Suprapubic skin (tissue), 4 donors: Measurements from ENCODE around the gene PNPLA3. TPM values are rescaled to one million over a fixed set of nuclear protein-coding genes. Genes with fewer than 3 reads are reported as not detected.

ENCODE experiments used
- DNase-seq, 2 donors: peaks; one replicate each; pipeline ENCODE4 v3.0.0-alpha.2; 2019; ENCODE audit warnings: low spot score in 2 of 2
- H3K27ac ChIP-seq: fragments of 200-600 bp; sonication (generic); one replicate; pipeline ENCODE4 v1.5.1; 2019
- H3K27me3 ChIP-seq: fragments of 200-600 bp; sonication (generic); one replicate; pipeline ENCODE4 v1.5.1; 2019
- H3K36me3 ChIP-seq: fragments of 200-600 bp; sonication (generic); one replicate; pipeline ENCODE4 v1.5.1; 2019
- H3K4me1 ChIP-seq: fragments of 200-600 bp; sonication (generic); one replicate; pipeline ENCODE4 v1.5.1; 2019
- H3K4me3 ChIP-seq: fragments of 200-600 bp; sonication (generic); one replicate; pipeline ENCODE4 v1.5.1; 2019; ENCODE audit warnings: mild to moderate bottlenecking
- H3K9me3 ChIP-seq: fragments of 200-600 bp; sonication (generic); one replicate; pipeline ENCODE4 v1.5.1; 2019
- EP300 ChIP-seq: sonication (generic); formaldehyde crosslinking; IDR thresholded peaks from one replicate; pipeline ENCODE4 v1.6.1; 2017; ENCODE audit warnings: antibody characterized with exemption
- POLR2A ChIP-seq, 2 donors: fragments of 450-650 bp; IDR thresholded peaks; one replicate each; pipeline ENCODE4 v1.6.1; 2017; ENCODE audit warnings: antibody characterized with exemption in 2 of 2, mild to moderate bottlenecking in 2 of 2, moderate library complexity in 2 of 2
- POLR2AphosphoS5 ChIP-seq, 3 donors: sonication (generic); formaldehyde crosslinking; IDR thresholded peaks; one replicate each; pipeline ENCODE4 v1.6.1; 2017; ENCODE audit warnings: antibody characterized with exemption in 3 of 3
- WGBS: methylation state at CpG from one replicate; pipeline ENCODE4 v1.1.5; 2018; 5-methylcytosine and 5-hydroxymethylcytosine counted together
- total RNA-seq, 4 donors: library from RNA; depleted of rRNA; stranded (reverse); fragments of >200 nt; gene quantifications; one replicate each; pipeline ENCODE4 v1.1.0, GENCODE V29; 2016
- TF ChIP-seq, protein P1 (sequence below), 2 donors: fragments of 200-600 bp in 1 of 2; fragments of 450-650 bp in 1 of 2; sonication (generic) in 1 of 2; IDR thresholded peaks; one replicate each; pipeline ENCODE4 v1.5.1; 2016 to 2019; ENCODE audit warnings: antibody characterized with exemption in 2 of 2, mild to moderate bottlenecking in 1 of 2, moderate library complexity in 1 of 2

The PNPLA3 gene
- total RNA-seq, 4 donors from 2014 or later = 7.0 to 23.7 (median 11.6) TPM

DNA sequence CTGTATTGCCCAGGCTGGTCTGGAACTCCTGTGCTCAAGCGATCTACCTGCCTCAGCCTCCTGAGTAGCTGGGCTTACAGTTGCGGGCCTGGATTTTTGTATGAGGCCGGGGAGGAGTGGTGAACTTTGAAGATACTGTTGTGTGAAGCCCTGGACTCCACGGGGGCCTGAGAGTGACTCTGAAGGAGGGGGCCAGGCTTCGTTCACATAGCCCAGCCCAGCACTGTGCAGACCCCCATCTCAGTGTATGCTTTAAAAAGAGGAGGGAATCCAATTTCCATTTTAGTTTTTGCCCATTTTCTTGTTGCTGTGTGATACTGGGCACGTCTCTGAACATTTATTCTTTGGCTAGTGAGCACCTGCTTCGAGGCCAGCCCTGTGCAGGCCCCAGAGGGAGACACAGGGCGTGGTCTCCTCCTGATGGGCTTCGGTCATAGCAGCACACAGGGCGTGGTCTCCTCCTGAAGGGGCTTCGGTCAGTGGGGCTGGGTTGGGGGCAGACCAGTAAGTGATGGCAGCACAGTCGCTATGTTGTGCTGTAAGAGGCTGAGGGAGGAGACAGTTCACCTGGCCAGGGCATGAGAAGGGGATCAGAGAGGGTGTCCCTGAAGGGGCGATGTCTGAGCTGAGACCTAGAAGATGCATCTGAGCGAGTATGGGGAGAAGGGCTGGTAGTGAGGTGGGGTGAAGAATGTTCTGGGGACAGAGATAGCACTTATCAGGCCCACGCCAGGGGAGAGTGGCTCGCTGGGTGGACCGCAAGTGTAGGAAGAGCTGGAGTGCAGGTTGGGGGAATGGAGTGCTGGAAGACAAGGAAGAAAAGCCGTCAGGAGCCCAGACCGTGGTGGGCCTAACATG, 45.6 kb downstream of the PNPLA3 start:
- no peaks in the 10 kb centered on the region for H3K27me3 ChIP-seq
- no peak overlapping the region for H3K4me3 ChIP-seq
- TF ChIP-seq POLR2AphosphoS5 (IDR thresholded peaks at IDR 0.05) = no peak
- TF ChIP-seq EP300 = no peak
- no peak for TF ChIP-seq POLR2A (IDR thresholded peaks at IDR 0.05)
- TF ChIP-seq, protein P1, sequence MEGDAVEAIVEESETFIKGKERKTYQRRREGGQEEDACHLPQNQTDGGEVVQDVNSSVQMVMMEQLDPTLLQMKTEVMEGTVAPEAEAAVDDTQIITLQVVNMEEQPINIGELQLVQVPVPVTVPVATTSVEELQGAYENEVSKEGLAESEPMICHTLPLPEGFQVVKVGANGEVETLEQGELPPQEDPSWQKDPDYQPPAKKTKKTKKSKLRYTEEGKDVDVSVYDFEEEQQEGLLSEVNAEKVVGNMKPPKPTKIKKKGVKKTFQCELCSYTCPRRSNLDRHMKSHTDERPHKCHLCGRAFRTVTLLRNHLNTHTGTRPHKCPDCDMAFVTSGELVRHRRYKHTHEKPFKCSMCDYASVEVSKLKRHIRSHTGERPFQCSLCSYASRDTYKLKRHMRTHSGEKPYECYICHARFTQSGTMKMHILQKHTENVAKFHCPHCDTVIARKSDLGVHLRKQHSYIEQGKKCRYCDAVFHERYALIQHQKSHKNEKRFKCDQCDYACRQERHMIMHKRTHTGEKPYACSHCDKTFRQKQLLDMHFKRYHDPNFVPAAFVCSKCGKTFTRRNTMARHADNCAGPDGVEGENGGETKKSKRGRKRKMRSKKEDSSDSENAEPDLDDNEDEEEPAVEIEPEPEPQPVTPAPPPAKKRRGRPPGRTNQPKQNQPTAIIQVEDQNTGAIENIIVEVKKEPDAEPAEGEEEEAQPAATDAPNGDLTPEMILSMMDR (IDR thresholded peaks at IDR 0.05) = no peak
- H3K27ac ChIP-seq = no peak overlapping the region
- H3K4me1 ChIP-seq = no peaks in the 10 kb centered on the region
- peak in 1 of 2 donors; percentile 45 for DNase-seq
- no peaks in the 10 kb centered on the region for H3K9me3 ChIP-seq
- H3K36me3 ChIP-seq = peaks cover 87% of the 10 kb centered on the region
- WGBS = 90% methylated on average over 19 of the region's 19 CpGs

DNA sequence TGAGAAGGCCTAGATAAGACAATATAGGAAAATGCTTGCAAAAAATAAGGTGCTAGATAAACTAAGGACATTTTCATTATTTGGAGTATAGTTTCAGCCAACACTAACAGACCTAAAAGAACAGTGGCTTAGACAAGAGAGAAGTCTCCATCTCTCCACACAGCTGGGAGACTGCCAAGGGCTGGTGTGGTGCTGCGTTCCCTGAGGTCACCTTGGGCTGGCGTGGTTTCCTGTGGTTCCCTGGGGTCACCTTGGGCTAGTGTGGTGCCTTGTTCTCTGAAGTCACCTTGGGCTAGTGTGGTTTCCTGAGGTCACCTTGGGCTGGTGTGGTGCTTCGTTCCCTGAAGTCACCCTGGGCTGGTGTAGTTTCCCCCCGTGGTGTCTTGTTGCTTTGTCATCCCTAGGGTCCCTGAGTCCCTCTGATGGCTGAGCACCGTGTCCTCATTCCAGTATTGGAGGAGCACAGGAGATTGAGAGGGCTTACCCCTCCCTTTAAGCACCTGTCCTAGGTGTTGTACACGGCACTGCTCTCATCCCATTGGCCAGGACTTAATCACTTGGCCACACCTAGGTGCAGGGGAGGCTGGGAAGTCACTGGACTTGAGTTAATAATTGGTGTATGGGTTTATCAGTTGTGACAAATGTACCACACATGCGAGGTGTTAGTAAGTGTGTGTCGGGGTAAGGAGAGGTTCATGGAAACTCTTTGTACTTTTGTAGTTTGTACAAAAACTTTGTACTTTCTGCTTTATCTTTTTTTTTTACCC, 46.6 kb downstream of the PNPLA3 start:
- no peaks in the 10 kb centered on the region for H3K9me3 ChIP-seq
- no peaks in the 10 kb centered on the region for H3K27me3 ChIP-seq
- no peak overlapping the region for H3K4me3 ChIP-seq
- TF ChIP-seq, protein P1 (IDR thresholded peaks at IDR 0.05) = no peak
- TF ChIP-seq EP300 (no peak), POLR2AphosphoS5 (IDR thresholded peaks at IDR 0.05) (no peak), POLR2A (IDR thresholded peaks at IDR 0.05) (no peak)
- H3K36me3 ChIP-seq = peaks cover 87% of the 10 kb centered on the region
- peak in 1 of 2 donors; percentile 38 for DNase-seq
- 88% methylated on average over 8 of the region's 8 CpGs for WGBS
- no peak overlapping the region for H3K27ac ChIP-seq
- H3K4me1 ChIP-seq = no peaks in the 10 kb centered on the region

GRCh38 chr22:43971112-43971511, 47.5 kb downstream of the PNPLA3 start:
- H3K36me3 ChIP-seq = peaks cover 87% of the 10 kb centered on the region
- peak in 1 of 2 donors; percentile 26 for DNase-seq
- H3K27ac ChIP-seq = no peak overlapping the region
- 91% methylated on average over 6 of the region's 8 CpGs for WGBS
- H3K27me3 ChIP-seq = no peaks in the 10 kb centered on the region
- TF ChIP-seq, protein P1 (IDR thresholded peaks at IDR 0.05) = no peak
- H3K4me3 ChIP-seq = no peak overlapping the region
- no peaks in the 10 kb centered on the region for H3K9me3 ChIP-seq
- no peaks in the 10 kb centered on the region for H3K4me1 ChIP-seq

DNA sequence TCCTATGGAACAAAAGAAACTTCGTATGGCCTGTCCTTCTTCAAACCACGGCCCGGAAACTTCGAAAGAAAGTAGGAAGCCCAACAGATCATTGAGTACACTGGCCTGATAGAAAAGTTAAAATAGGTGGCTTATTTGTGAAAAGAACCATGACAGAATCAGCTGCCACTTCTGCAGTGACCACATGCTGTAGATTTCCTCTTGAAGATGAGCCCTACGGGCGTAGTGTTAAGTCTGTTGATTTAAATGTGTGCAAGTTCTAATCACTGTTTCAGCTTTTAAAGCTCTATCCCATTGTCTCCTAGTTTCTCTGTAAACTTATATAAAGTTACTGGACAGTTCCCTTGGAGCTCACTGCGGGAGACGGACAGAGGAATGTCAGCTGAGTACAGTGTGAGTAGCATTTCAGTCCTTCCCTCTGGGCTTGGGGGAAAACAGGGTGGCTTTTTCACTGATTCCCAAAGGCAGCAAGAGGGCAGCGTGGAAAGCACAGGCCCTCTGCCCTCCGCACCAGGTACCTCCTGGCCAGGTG, 49.4 kb downstream of the PNPLA3 start:
- peaks cover 88% of the 10 kb centered on the region for H3K36me3 ChIP-seq
- H3K4me1 ChIP-seq = no peaks in the 10 kb centered on the region
- no peak overlapping the region for H3K27ac ChIP-seq
- WGBS = 86% methylated on average over 10 of the region's 10 CpGs
- no peak overlapping the region for H3K4me3 ChIP-seq
- no peaks in the 10 kb centered on the region for H3K9me3 ChIP-seq
- peak in 1 of 2 donors; percentile 26 for DNase-seq
- H3K27me3 ChIP-seq = no peaks in the 10 kb centered on the region
- TF ChIP-seq POLR2A (IDR thresholded peaks at IDR 0.05) = no peak
- TF ChIP-seq, protein P1 (IDR thresholded peaks at IDR 0.05) = no peak
- TF ChIP-seq POLR2AphosphoS5 (IDR thresholded peaks at IDR 0.05) = no peak
- no peak for TF ChIP-seq EP300
